H1 (cell line): ENCODE data around the gene CLDN6. TPM values are rescaled to one million over a fixed set of nuclear protein-coding genes. Genes with fewer than 3 reads are reported as not detected.

Source experiments
- CTCF ChIA-PET: fragments of 300-600 bp; sonication (Branson Sonifier 250); formaldehyde crosslinking; loops from one replicate; lab custom pipeline; 2021; ENCODE audit not compliant: partially characterized antibody; lab: Charles Lee
- POLR2A ChIA-PET: fragments of 300-600 bp; sonication (Branson Sonifier 250); formaldehyde crosslinking; loops from one replicate; lab custom pipeline; 2021; ENCODE audit warnings: inconsistent platforms; ENCODE audit not compliant: partially characterized antibody; lab: Charles Lee
- DNase-seq, 2 experiments: peaks; one replicate each; pipeline versions ENCODE4 v3.0.0 to v3.0.0-alpha.2; 2010 to 2022; ENCODE audit warnings: low spot score in 2 of 2, low read depth in 1 of 2, mixed read lengths in 1 of 2
- FAIRE-seq: peaks from 2 replicates; lab custom pipeline; 2011; peaks lifted over from hg19 to GRCh38; lab: Jason Lieb, UNC
- H2AFZ ChIP-seq: 2 replicates; pipeline ENCODE4 v1.8.1; 2012; ENCODE audit warnings: low read length, inconsistent platforms
- H2AK5ac ChIP-seq: 2 replicates; pipeline ENCODE4 v1.6.1; 2013; ENCODE audit warnings: low read depth, low read length
- H2BK120ac ChIP-seq: replicated peaks from 2 replicates; pipeline ENCODE3; 2013; ENCODE audit warnings: low read depth, low read length, inconsistent platforms
- H2BK12ac ChIP-seq: 2 replicates; pipeline ENCODE4 v1.6.1; 2013; ENCODE audit warnings: low read depth, low read length
- H2BK15ac ChIP-seq: 2 replicates; pipeline ENCODE4 v1.6.1; 2013; ENCODE audit warnings: low read length
- H2BK20ac ChIP-seq: 2 replicates; pipeline ENCODE4 v1.6.1; 2013; ENCODE audit warnings: low read length
- H2BK5ac ChIP-seq: 2 replicates; pipeline ENCODE4 v1.6.1; 2013; ENCODE audit warnings: low read depth, low read length
- H3K14ac ChIP-seq: 2 replicates; pipeline ENCODE4 v1.6.1; 2013; ENCODE audit warnings: inconsistent platforms; ENCODE audit not compliant: insufficient read length
- H3K18ac ChIP-seq: 2 replicates; pipeline ENCODE4 v1.6.1; 2013; ENCODE audit warnings: low read length; ENCODE audit errors: extremely low read depth
- H3K23ac ChIP-seq: 2 replicates; pipeline ENCODE4 v1.6.1; 2013; ENCODE audit warnings: inconsistent platforms; ENCODE audit not compliant: insufficient read length
- H3K23me2 ChIP-seq: 2 replicates; pipeline ENCODE4 v1.6.1; 2013; ENCODE audit warnings: low read depth, low read length
- H3K27ac ChIP-seq: 2 replicates; pipeline ENCODE4 v1.6.1; 2011; ENCODE audit warnings: low read depth, low read length, inconsistent platforms
- H3K27me3 ChIP-seq, 4 experiments: replicated peaks in 1 of 4; 1 replicate in 1 of 4; 2 replicates in 3 of 4; pipeline versions ENCODE4 v1.6.1 to v1.8.1; 2011 to 2013; ENCODE audit warnings: low read length in 3 of 4, mild to moderate bottlenecking in 3 of 4, inconsistent platforms in 2 of 4, mixed read lengths in 2 of 4, moderate library complexity in 1 of 4; ENCODE audit not compliant: control insufficient read depth in 3 of 4, insufficient read depth in 3 of 4; ENCODE audit errors: extremely low read depth in 1 of 4
- H3K36me3 ChIP-seq, 4 experiments: 2 replicates each; pipeline versions ENCODE4 v1.6.1 to v1.8.1; 2011 to 2013; ENCODE audit warnings: mild to moderate bottlenecking in 4 of 4, low read length in 3 of 4, moderate library complexity in 2 of 4, control low read depth in 1 of 4, inconsistent platforms in 1 of 4; ENCODE audit not compliant: insufficient read depth in 4 of 4, control insufficient read depth in 2 of 4
- H3K4ac ChIP-seq: replicated peaks from 2 replicates; pipeline ENCODE3; 2013; ENCODE audit warnings: low read length, low read depth, mixed read lengths, inconsistent platforms; ENCODE audit not compliant: insufficient read length
- H3K4me1 ChIP-seq, 4 experiments: replicated peaks in 1 of 4; 1 replicate in 1 of 4; 2 replicates in 3 of 4; pipeline versions ENCODE4 v1.6.1 to v1.8.1; 2011 to 2013; ENCODE audit warnings: low read length in 3 of 4, inconsistent platforms in 2 of 4, mixed read lengths in 1 of 4; ENCODE audit not compliant: insufficient read depth in 4 of 4, control insufficient read depth in 3 of 4
- H3K4me2 ChIP-seq, 2 experiments: 2 replicates each; pipeline versions ENCODE4 v1.6.1 to v1.8.1; 2011 to 2013; ENCODE audit warnings: low read depth in 2 of 2, low read length in 2 of 2, control low read depth in 1 of 2, inconsistent platforms in 1 of 2, mild to moderate bottlenecking in 1 of 2; ENCODE audit not compliant: insufficient read depth in 1 of 2
- H3K4me3 ChIP-seq, 4 experiments: fragments of 200-600, 300-600 bp in 1 of 4; sonication (generic), shearing (Covaris generic), sonication (Bioruptor Twin) in 1 of 4; 2 replicates each; pipeline versions ENCODE4 v1.5.1 to v1.8.1; 2011 to 2016; ENCODE audit warnings: low read length in 4 of 4, low read depth in 3 of 4, control low read depth in 2 of 4, inconsistent platforms in 2 of 4, mild to moderate bottlenecking in 2 of 4, mixed read lengths in 1 of 4, moderate library complexity in 1 of 4; ENCODE audit not compliant: insufficient read depth in 2 of 4; ENCODE audit errors: extremely low read depth in 1 of 4
- H3K56ac ChIP-seq: replicated peaks from 2 replicates; pipeline ENCODE3; 2013; ENCODE audit warnings: low read depth, mild to moderate bottlenecking, mixed read lengths, low read length, inconsistent platforms; ENCODE audit not compliant: insufficient read length
- H3K79me1 ChIP-seq: 2 replicates; pipeline ENCODE4 v1.6.1; 2013; ENCODE audit warnings: low read depth, low read length, control low read depth
- H3K79me2 ChIP-seq, 2 experiments: 2 replicates each; pipeline versions ENCODE4 v1.6.1 to v1.8.1; 2012 to 2013; ENCODE audit warnings: low read length in 2 of 2, mild to moderate bottlenecking in 2 of 2, inconsistent platforms in 1 of 2; ENCODE audit not compliant: insufficient read depth in 2 of 2, control insufficient read depth in 1 of 2
- H3K9ac ChIP-seq, 4 experiments: replicated peaks in 1 of 4; 1 replicate in 1 of 4; 2 replicates in 3 of 4; pipeline versions ENCODE4 v1.6.1 to v1.8.1; 2011 to 2013; ENCODE audit warnings: low read depth in 3 of 4, low read length in 3 of 4, control low read depth in 2 of 4, mild to moderate bottlenecking in 2 of 4, moderate library complexity in 2 of 4, inconsistent platforms in 1 of 4; ENCODE audit errors: extremely low read depth in 1 of 4
- H3K9me3 ChIP-seq, 2 experiments: 2 replicates each; pipeline versions ENCODE4 v1.6.1 to v1.8.1; 2012 to 2013; ENCODE audit warnings: mild to moderate bottlenecking in 2 of 2, moderate library complexity in 2 of 2, control low read depth in 1 of 2, inconsistent platforms in 1 of 2, low read depth in 1 of 2, low read length in 1 of 2, mixed read lengths in 1 of 2; ENCODE audit not compliant: insufficient read depth in 2 of 2
- H4K20me1 ChIP-seq, 2 experiments: replicated peaks in 1 of 2; 2 replicates each; pipeline versions ENCODE3 to v1.8.1; 2011 to 2013; ENCODE audit warnings: inconsistent platforms in 2 of 2, low read length in 2 of 2, mild to moderate bottlenecking in 1 of 2; ENCODE audit not compliant: insufficient read depth in 2 of 2, control insufficient read depth in 1 of 2
- H4K5ac ChIP-seq: 2 replicates; pipeline ENCODE4 v1.6.1; 2013; ENCODE audit warnings: low read length, low read depth, mixed read lengths, inconsistent platforms; ENCODE audit not compliant: insufficient read length
- H4K8ac ChIP-seq: 2 replicates; pipeline ENCODE4 v1.8.0; 2013; ENCODE audit warnings: mild to moderate bottlenecking, moderate library complexity, low read length, inconsistent platforms; ENCODE audit not compliant: insufficient read depth; ENCODE audit errors: extremely low read depth
- H4K91ac ChIP-seq: replicated peaks from 2 replicates; pipeline ENCODE3; 2013; ENCODE audit warnings: low read length, mixed read lengths, inconsistent platforms; ENCODE audit not compliant: insufficient read length
- ASH2L ChIP-seq: fragments of 200-600, 300-600 bp; sonication (generic); IDR thresholded peaks from one replicate; pipeline ENCODE4 v1.7.1; 2017; ENCODE audit warnings: low read length
- EGR1 ChIP-seq: IDR thresholded peaks from 2 replicates; pipeline ENCODE4 v1.6.1; 2011; ENCODE audit warnings: low read depth, low read length, borderline replicate concordance
- GTF2F1 ChIP-seq: IDR thresholded peaks from 2 replicates; pipeline ENCODE4 v1.6.1; 2012; ENCODE audit warnings: low read depth, low read length, improper control_type of control experiment, borderline replicate concordance
- HDAC6 ChIP-seq: IDR thresholded peaks from one replicate; pipeline ENCODE4 v1.7.1; 2012; ENCODE audit warnings: low read depth, mild to moderate bottlenecking, inconsistent platforms, low read length, moderate library complexity
- KDM4A ChIP-seq: IDR thresholded peaks from one replicate; pipeline ENCODE4 v1.7.1; 2012; ENCODE audit warnings: low read depth, mild to moderate bottlenecking, moderate library complexity, low read length, inconsistent platforms; ENCODE audit not compliant: severe bottlenecking
- MAX ChIP-seq: IDR thresholded peaks from 2 replicates; pipeline ENCODE4 v1.6.1; 2012; ENCODE audit warnings: inconsistent platforms
- NANOG ChIP-seq: IDR thresholded peaks from 2 replicates; pipeline ENCODE4 v1.6.1; 2011; ENCODE audit warnings: low read length, low read depth, mild to moderate bottlenecking, inconsistent platforms; ENCODE audit not compliant: insufficient read depth, poor library complexity, severe bottlenecking
- RBBP5 ChIP-seq: IDR thresholded peaks from 2 replicates; pipeline ENCODE4 v1.7.1; 2012; ENCODE audit warnings: low read depth, mild to moderate bottlenecking, inconsistent platforms, low read length, moderate library complexity, borderline replicate concordance
- SIRT6 ChIP-seq: IDR thresholded peaks from one replicate; pipeline ENCODE4 v1.7.1; 2012; ENCODE audit warnings: low read length, inconsistent platforms
- SP4 ChIP-seq: IDR thresholded peaks from 2 replicates; pipeline ENCODE4 v1.6.1; 2012; ENCODE audit warnings: low read length, inconsistent platforms
- TBP ChIP-seq: IDR thresholded peaks from 2 replicates; pipeline ENCODE4 v1.6.1; 2011; ENCODE audit warnings: low read depth, low read length, improper control_type of control experiment
- ZNF274 ChIP-seq: IDR thresholded peaks from 2 replicates; pipeline ENCODE4 v1.7.0; 2012; ENCODE audit warnings: low read length, borderline replicate concordance; ENCODE audit errors: extremely low read depth
- WGBS, 2 experiments: shearing (Covaris generic) in 1 of 2; methylation state at CpG; one replicate each; pipeline versions ENCODE4 v1.1.6 to v1.1.7; 2013 to 2015; ENCODE audit warnings: low lambda C conversion rate in 2 of 2, mixed read lengths in 2 of 2, inconsistent platforms in 1 of 2, low coverage in 1 of 2, missing lambda C conversion rate in 1 of 2; ENCODE audit not compliant: insufficient replicate concordance in 2 of 2, insufficient coverage in 1 of 2, insufficient read length in 1 of 2; ENCODE audit errors: extremely low coverage in 1 of 2, missing lambda C conversion rate in 1 of 2; 5-methylcytosine and 5-hydroxymethylcytosine counted together
- polyA plus RNA-seq, 7 experiments: library from polyadenylated mRNA; depleted of rRNA in 3 of 7; stranded (reverse) in 5 of 7; unstranded in 2 of 7; fragments of >200 nt in 5 of 7; fragments of 200-250 nt in 2 of 7; gene quantifications; 1 replicate in 5 of 7; 2 replicates in 1 of 7; 4 replicates in 1 of 7; pipeline versions ENCODE4 v1.2.1 to v1.2.3, GENCODE V29; 2011 to 2013; ENCODE audit warnings: missing spikeins in 2 of 7, mixed read lengths in 2 of 7
- total RNA-seq: library from RNA; stranded (reverse); fragmentation: NEBNext Ultra II Directional; extraction: Animal tissue kit (Norgen Biotek cat#: 25700); gene quantifications from 2 replicates; pipeline ENCODE4 v1.2.1, GENCODE V29; 2021

The CLDN6 gene
- total and polyA plus RNA-seq, 2 of the 8 experiments (the other 6 are each of a cell fraction or from before 2014, with no cell fraction given), result 747 to 1,115 TPM

GRCh38 chr16:2981899-2982250 is 36.1 kb downstream of the CLDN6 start:
- Histone ChIP-seq H2AK5ac (peak overlapping the region; percentile 68; the same call in 1 of the 2 replicates), H4K20me1 (peaks cover 9 to 16% of the 10 kb centered on the region in 2 experiments), H3K4me3 (peak overlapping the region; percentile 7 to 78 (median 11); a peak in 4 of 8 replicates), H3K27ac (0 out of 2 replicates have a peak overlapping the region, but pooled peaks have one; percentile 28), H3K14ac (no peak overlapping the region), H2BK120ac (peak overlapping the region; percentile 68), H3K36me3 (peaks cover 0 to 6% (median under 1%) of the 10 kb centered on the region in 4 experiments; a peak in 4 of 8 replicates), H3K56ac (peak overlapping the region; percentile 54), H3K79me2 (peaks cover 0 to 8% of the 10 kb centered on the region in 2 experiments; a peak in 2 of 4 replicates), H3K18ac (peak overlapping the region; percentile 66), H2BK15ac (peak overlapping the region; percentile 92; the same call in 1 of the 2 replicates), H3K4me1 (peaks cover 3 to 23% (median 14%) of the 10 kb centered on the region in 4 experiments), H3K27me3 (no peaks in the 10 kb centered on the region; a peak in 1 of 7 replicates), H3K79me1 (peaks cover 5% of the 10 kb centered on the region), H2BK5ac (peak overlapping the region; percentile 97), H3K4me2 (peak overlapping the region; percentile 38 to 93), H3K23ac (no peak overlapping the region), H3K4ac (peak overlapping the region; percentile 83), H4K5ac (peak overlapping the region; percentile 78), H2BK20ac (peak overlapping the region; percentile 17), H3K9ac (no peak overlapping the region; a peak in 3 of 7 replicates), H4K91ac (peak overlapping the region; percentile 95), H3K23me2 (peaks cover 12% of the 10 kb centered on the region; the same call in 1 of the 2 replicates), H3K9me3 (no peaks in the 10 kb centered on the region), H2AFZ (no peak overlapping the region), H2BK12ac (peak overlapping the region; percentile 86; the same call in 1 of the 2 replicates), H4K8ac (peak overlapping the region; percentile 11)
- DNase-seq, result no peak
- ChIA-PET CTCF (interaction anchor here (0.7 to 3.7 kb wide), 12 partner anchors 10 to 214 kb away, joined by 3 to 27 read pairs (median 6); partner anchors contain the start of gene PAQR4), POLR2A (interaction anchor here (0.6 to 25.4 kb wide), 10 partner anchors 9 to 117 kb away, joined by 5 to 455 read pairs (median 18); partner anchors contain the start of genes CLDN6, HCFC1R1, KREMEN2 and PAQR4)
- WGBS, 2 experiments, result 24% methylated on average over 4 of the region's 4 CpGs; no CpG with 5 or more reads in 1 of the 2 experiments
- no peak for FAIRE-seq
- TF ChIP-seq KDM4A, result no peak
- TF ChIP-seq RBBP5, result 0 out of 2 replicates have a peak, but pooled peaks have one; percentile 47
- TF ChIP-seq HDAC6, result no peak
- no peak for TF ChIP-seq ZNF274
- TF ChIP-seq SP4, result no peak
- TF ChIP-seq ASH2L, result peak; percentile 69
- TF ChIP-seq GTF2F1, result no peak
- no peak for TF ChIP-seq NANOG
- TF ChIP-seq MAX, result no peak; the same call in 1 of the 2 replicates
- no peak for TF ChIP-seq EGR1
- TF ChIP-seq SIRT6, result no peak
- TF ChIP-seq TBP, result no peak
